Hepatocyte (in vitro differentiated cells): ENCODE results near the gene ZNF679. TPM values are rescaled to one million over a fixed set of nuclear protein-coding genes. Genes with fewer than 3 reads are reported as not detected.

Source experiments
- DNase-seq: peaks from one replicate; pipeline ENCODE4 v3.0.0-alpha.2; 2016; ENCODE audit warnings: low spot score
- H2AFZ ChIP-seq: fragments of 200-600 bp; sonication (generic); 2 replicates; pipeline ENCODE4 v1.6.0; 2016; ENCODE audit warnings: antibody characterized with exemption, mild to moderate bottlenecking
- H3K27ac ChIP-seq: fragments of 200-600 bp; sonication (generic); 2 replicates; pipeline ENCODE4 v1.5.1; 2016; ENCODE audit warnings: mild to moderate bottlenecking
- H3K27me3 ChIP-seq: fragments of 200-600 bp; sonication (generic); 2 replicates; pipeline ENCODE4 v1.6.1; 2016
- H3K36me3 ChIP-seq: fragments of 200-600 bp; sonication (generic); replicated peaks from 2 replicates; pipeline ENCODE4 v1.5.1; 2016; ENCODE audit warnings: low read depth; ENCODE audit not compliant: insufficient read depth
- H3K4me1 ChIP-seq: fragments of 200-600 bp; sonication (generic); 2 replicates; pipeline ENCODE4 v1.5.1; 2016; ENCODE audit warnings: mild to moderate bottlenecking, moderate library complexity; ENCODE audit not compliant: insufficient read depth
- H3K4me2 ChIP-seq: fragments of 200-600 bp; sonication (generic); 2 replicates; pipeline ENCODE4 v1.6.0; 2016
- H3K4me3 ChIP-seq: fragments of 200-600 bp; sonication (generic); 2 replicates; pipeline ENCODE4 v1.5.1; 2016; ENCODE audit warnings: mild to moderate bottlenecking
- H3K79me2 ChIP-seq: fragments of 200-600 bp; sonication (generic); 2 replicates; pipeline ENCODE4 v1.6.0; 2017; ENCODE audit warnings: mild to moderate bottlenecking
- H3K9me2 ChIP-seq: fragments of 200-600 bp; sonication (generic); replicated peaks from 2 replicates; pipeline ENCODE4 v1.6.0; 2017; ENCODE audit warnings: mild to moderate bottlenecking; ENCODE audit not compliant: insufficient read depth
- H3K9me3 ChIP-seq: fragments of 200-600 bp; sonication (generic); 2 replicates; pipeline ENCODE4 v1.5.1; 2016; ENCODE audit warnings: low read depth, mild to moderate bottlenecking
- H4K20me1 ChIP-seq: fragments of 200-600 bp; sonication (generic); 2 replicates; pipeline ENCODE4 v1.6.0; 2016; ENCODE audit warnings: mild to moderate bottlenecking; ENCODE audit not compliant: insufficient read depth, poor library complexity, severe bottlenecking
- CTCF ChIP-seq: fragments of 200-600 bp; sonication (generic); IDR thresholded peaks from 2 replicates; pipeline ENCODE4 v1.5.1; 2016; ENCODE audit warnings: antibody characterized with exemption, mild to moderate bottlenecking; ENCODE audit not compliant: poor library complexity
- EZH2 ChIP-seq: fragments of 200-600 bp; sonication (generic); IDR thresholded peaks from 2 replicates; pipeline ENCODE4 v1.6.1; 2016; ENCODE audit warnings: antibody characterized with exemption, mild to moderate bottlenecking, borderline replicate concordance
- EZH2phosphoT487 ChIP-seq: fragments of 200-600 bp; sonication (generic); IDR thresholded peaks from one replicate; pipeline ENCODE4 v1.6.1; 2018; ENCODE audit warnings: antibody characterized with exemption, mild to moderate bottlenecking, low read depth, moderate library complexity; ENCODE audit not compliant: unreplicated experiment, severe bottlenecking
- WGBS: methylation state at CpG from one replicate; pipeline ENCODE4 v1.1.6; 2016; ENCODE audit warnings: low lambda C conversion rate; ENCODE audit errors: missing lambda C conversion rate; 5-methylcytosine and 5-hydroxymethylcytosine counted together
- polyA plus RNA-seq: library from polyadenylated mRNA; unstranded; fragments of >200 nt; fragmentation: Nextera tagmentation; extraction: Ambion mirVana; gene quantifications from 2 replicates; pipeline ENCODE4 v1.2.1, GENCODE V29; 2016
- total RNA-seq: library from RNA; depleted of rRNA; stranded (reverse); fragments of >200 nt; gene quantifications from 2 replicates; pipeline ENCODE4 v1.2.3, GENCODE V29; 2014

Gene ZNF679
- total and polyA plus RNA-seq, 2 experiments from 2014 or later: not detected

- Histone ChIP-seq H4K20me1 (no peaks in the 10 kb centered on the region), H3K9me3 (no peaks in the 10 kb centered on the region), H3K79me2 (no peaks in the 10 kb centered on the region), H3K4me3 (no peak overlapping the region), H3K9me2 (no peaks in the 10 kb centered on the region), H3K4me2 (no peak overlapping the region), H3K27ac (no peak overlapping the region), H3K4me1 (no peaks in the 10 kb centered on the region), H2AFZ (no peak overlapping the region), H3K36me3 (no peaks in the 10 kb centered on the region), H3K27me3 (no peaks in the 10 kb centered on the region)
- no peak for DNase-seq
- 74% methylated on average over 9 of the region's 9 CpGs for WGBS
- TF ChIP-seq EZH2: no peak
- no peak for TF ChIP-seq CTCF
- TF ChIP-seq EZH2phosphoT487: no peak
Measured at GRCh38 chr7:64300641-64301405, 72.5 kb downstream of the ZNF679 start.

- no peak overlapping the region for H3K4me2 ChIP-seq
- 86% methylated on average over 33 of the region's 33 CpGs for WGBS
- no peaks in the 10 kb centered on the region for H3K9me3 ChIP-seq
- TF ChIP-seq EZH2 (no peak), CTCF (no peak), EZH2phosphoT487 (no peak)
- H4K20me1 ChIP-seq: no peaks in the 10 kb centered on the region
- H3K4me1 ChIP-seq: no peaks in the 10 kb centered on the region
- H3K79me2 ChIP-seq: no peaks in the 10 kb centered on the region
- no peak overlapping the region for H3K27ac ChIP-seq
- H3K27me3 ChIP-seq: no peaks in the 10 kb centered on the region
- no peak overlapping the region for H2AFZ ChIP-seq
- no peak overlapping the region for H3K4me3 ChIP-seq
- H3K36me3 ChIP-seq: no peaks in the 10 kb centered on the region
- H3K9me2 ChIP-seq: no peaks in the 10 kb centered on the region
- DNase-seq: no peak
Measured at GRCh38 chr7:64307254-64308015, 79.2 kb downstream of the ZNF679 start.

GRCh38 chr7:64308016-64308270 lies 79.7 kb downstream of the ZNF679 start:
- no peak overlapping the region for H3K4me2 ChIP-seq
- H3K36me3 ChIP-seq: no peaks in the 10 kb centered on the region
- 77% methylated on average over 7 of the region's 7 CpGs for WGBS
- no peaks in the 10 kb centered on the region for H3K9me3 ChIP-seq
- no peak overlapping the region for H2AFZ ChIP-seq
- no peak for DNase-seq
- no peak for TF ChIP-seq EZH2
- no peak for TF ChIP-seq EZH2phosphoT487
- TF ChIP-seq CTCF: no peak
- no peak overlapping the region for H3K4me3 ChIP-seq
- no peaks in the 10 kb centered on the region for H3K27me3 ChIP-seq
- no peaks in the 10 kb centered on the region for H3K4me1 ChIP-seq
- H4K20me1 ChIP-seq: no peaks in the 10 kb centered on the region
- no peaks in the 10 kb centered on the region for H3K9me2 ChIP-seq
- no peak overlapping the region for H3K27ac ChIP-seq
- no peaks in the 10 kb centered on the region for H3K79me2 ChIP-seq
